ENCODE data around the gene CRABP2. TPM values are rescaled to one million over a fixed set of nuclear protein-coding genes. Genes with fewer than 3 reads are reported as not detected.
A peak's percentile ranks its signal among the peaks of the same experiment; 100 is the strongest.

CRABP2 gene
- total RNA-seq, 1 donor from 2014 or later, result 370 TPM

DNA sequence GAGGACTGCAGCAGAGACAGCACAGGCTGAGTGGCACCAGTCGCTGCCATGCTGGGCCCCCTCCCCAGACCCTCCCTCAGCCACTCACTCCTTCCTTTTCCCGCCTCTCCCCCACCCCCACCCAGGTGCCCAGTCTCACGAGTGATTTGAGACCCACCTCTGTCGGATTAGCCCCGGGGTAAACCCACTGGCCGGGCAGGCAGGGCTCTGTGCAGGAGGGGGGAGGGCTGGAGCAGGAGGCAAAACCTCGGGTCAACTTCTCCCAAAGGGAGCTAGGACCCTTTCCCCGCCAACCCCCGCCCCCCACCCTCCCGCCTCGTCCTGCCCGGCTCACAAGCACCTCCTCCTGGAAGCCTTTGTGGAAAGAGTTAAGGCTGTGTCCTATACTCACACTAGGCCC, 39.0 kb upstream of the CRABP2 start:
- no peak overlapping the region for H3K4me3 Mint-ChIP-seq

GRCh38 chr1:156743367-156744302, 38.3 kb upstream of the CRABP2 start:
- no peaks in the 10 kb centered on the region for H3K27me3 Mint-ChIP-seq
- no peak for DNase-seq (ENCODE audit: extremely low spot score, unreplicated experiment)
- H3K4me3 Mint-ChIP-seq, result no peak overlapping the region
- TF ChIP-seq, protein P1, sequence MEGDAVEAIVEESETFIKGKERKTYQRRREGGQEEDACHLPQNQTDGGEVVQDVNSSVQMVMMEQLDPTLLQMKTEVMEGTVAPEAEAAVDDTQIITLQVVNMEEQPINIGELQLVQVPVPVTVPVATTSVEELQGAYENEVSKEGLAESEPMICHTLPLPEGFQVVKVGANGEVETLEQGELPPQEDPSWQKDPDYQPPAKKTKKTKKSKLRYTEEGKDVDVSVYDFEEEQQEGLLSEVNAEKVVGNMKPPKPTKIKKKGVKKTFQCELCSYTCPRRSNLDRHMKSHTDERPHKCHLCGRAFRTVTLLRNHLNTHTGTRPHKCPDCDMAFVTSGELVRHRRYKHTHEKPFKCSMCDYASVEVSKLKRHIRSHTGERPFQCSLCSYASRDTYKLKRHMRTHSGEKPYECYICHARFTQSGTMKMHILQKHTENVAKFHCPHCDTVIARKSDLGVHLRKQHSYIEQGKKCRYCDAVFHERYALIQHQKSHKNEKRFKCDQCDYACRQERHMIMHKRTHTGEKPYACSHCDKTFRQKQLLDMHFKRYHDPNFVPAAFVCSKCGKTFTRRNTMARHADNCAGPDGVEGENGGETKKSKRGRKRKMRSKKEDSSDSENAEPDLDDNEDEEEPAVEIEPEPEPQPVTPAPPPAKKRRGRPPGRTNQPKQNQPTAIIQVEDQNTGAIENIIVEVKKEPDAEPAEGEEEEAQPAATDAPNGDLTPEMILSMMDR (conservative IDR thresholded peaks at IDR 0.05), result no peak
- H3K27ac Mint-ChIP-seq, result peak overlapping the region; percentile 23
- H3K36me3 Mint-ChIP-seq, result peaks cover 15% of the 10 kb centered on the region
- peaks cover 50% of the 10 kb centered on the region for H3K4me1 Mint-ChIP-seq (ENCODE audit: unreplicated experiment)
- no peaks in the 10 kb centered on the region for H3K9me3 Mint-ChIP-seq

More for the DNA sequence above, 39.0 kb upstream of the CRABP2 start:
- Mint-ChIP-seq H3K4me1 (ENCODE audit: unreplicated experiment) (peaks cover 54% of the 10 kb centered on the region), H3K9me3 (no peaks in the 10 kb centered on the region), H3K27me3 (no peaks in the 10 kb centered on the region), H3K36me3 (peaks cover 12% of the 10 kb centered on the region), H3K27ac (no peak overlapping the region)
- TF ChIP-seq, protein P1 (conservative IDR thresholded peaks at IDR 0.05), result no peak
- DNase-seq (ENCODE audit: extremely low spot score, unreplicated experiment), result no peak

- Mint-ChIP-seq H3K4me3 (no peak overlapping the region), H3K4me1 (ENCODE audit: unreplicated experiment) (peaks cover 46% of the 10 kb centered on the region)
These were observed 37.4 kb upstream of the CRABP2 start for GRCh38 chr1:156742801-156743200.

DNA sequence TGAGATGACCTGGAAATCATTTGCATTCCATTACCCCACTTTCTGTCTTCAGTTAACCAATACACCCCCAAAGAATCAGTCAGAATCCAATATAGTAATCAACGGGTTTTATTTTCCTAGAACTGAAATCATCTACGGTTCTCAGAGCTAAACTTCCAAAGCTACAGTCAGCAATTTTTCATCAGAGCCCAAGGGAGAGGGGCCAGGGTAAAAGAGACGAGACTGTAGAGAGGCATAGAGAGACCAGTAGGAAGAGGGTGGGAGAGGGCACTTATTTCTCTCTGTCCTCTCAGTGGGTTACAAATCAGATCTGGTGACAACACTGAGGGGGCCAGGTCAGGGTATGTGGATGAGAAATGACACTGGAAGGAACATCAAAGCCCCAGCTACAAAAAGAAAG, 36.6 kb upstream of the CRABP2 start:
- Mint-ChIP-seq H3K27ac (peak overlapping the region; percentile 96), H3K9me3 (no peaks in the 10 kb centered on the region), H3K36me3 (peaks cover 18% of the 10 kb centered on the region), H3K4me3 (peak overlapping the region; percentile 46), H3K4me1 (ENCODE audit: unreplicated experiment) (peaks cover 41% of the 10 kb centered on the region), H3K27me3 (no peaks in the 10 kb centered on the region)
- DNase-seq (ENCODE audit: extremely low spot score, unreplicated experiment), result no peak
- TF ChIP-seq, protein P1 (conservative IDR thresholded peaks at IDR 0.05), result no peak

More at GRCh38 chr1:156742801-156743200, 37.4 kb upstream of the CRABP2 start:
- peak overlapping the region; percentile 96 for H3K27ac Mint-ChIP-seq
- TF ChIP-seq, protein P1 (conservative IDR thresholded peaks at IDR 0.05), result no peak
- H3K9me3 Mint-ChIP-seq, result no peaks in the 10 kb centered on the region
- H3K27me3 Mint-ChIP-seq, result no peaks in the 10 kb centered on the region
- DNase-seq (ENCODE audit: extremely low spot score, unreplicated experiment), result no peak
- H3K36me3 Mint-ChIP-seq, result peaks cover 18% of the 10 kb centered on the region

GRCh38 chr1:156741481-156741983, 36.1 kb upstream of the CRABP2 start:
- DNase-seq (ENCODE audit: extremely low spot score, unreplicated experiment), result no peak
- Mint-ChIP-seq H3K4me3 (peak overlapping the region; percentile 97), H3K27ac (peak overlapping the region; percentile 96), H3K4me1 (ENCODE audit: unreplicated experiment) (peaks cover 41% of the 10 kb centered on the region), H3K27me3 (no peaks in the 10 kb centered on the region), H3K9me3 (no peaks in the 10 kb centered on the region), H3K36me3 (peaks cover 18% of the 10 kb centered on the region)
- TF ChIP-seq, protein P1 (conservative IDR thresholded peaks at IDR 0.05), result no peak
